GM21390 (cell line): Measurements from ENCODE around the gene CPNE5.

Source experiments
- ATAC-seq: cut with Tn5 transposase; IDR thresholded peaks from one replicate; pipeline ENCODE4 v1.9.1; 2021; ENCODE audit not compliant: unreplicated experiment

The CPNE5 gene

GRCh38 chr6:36793913-36794712, 45.1 kb downstream of the CPNE5 start:
- ATAC-seq: no peak

- ATAC-seq: no peak
Observed at GRCh38 chr6:36793296-36793912, 45.8 kb downstream of the CPNE5 start.

DNA sequence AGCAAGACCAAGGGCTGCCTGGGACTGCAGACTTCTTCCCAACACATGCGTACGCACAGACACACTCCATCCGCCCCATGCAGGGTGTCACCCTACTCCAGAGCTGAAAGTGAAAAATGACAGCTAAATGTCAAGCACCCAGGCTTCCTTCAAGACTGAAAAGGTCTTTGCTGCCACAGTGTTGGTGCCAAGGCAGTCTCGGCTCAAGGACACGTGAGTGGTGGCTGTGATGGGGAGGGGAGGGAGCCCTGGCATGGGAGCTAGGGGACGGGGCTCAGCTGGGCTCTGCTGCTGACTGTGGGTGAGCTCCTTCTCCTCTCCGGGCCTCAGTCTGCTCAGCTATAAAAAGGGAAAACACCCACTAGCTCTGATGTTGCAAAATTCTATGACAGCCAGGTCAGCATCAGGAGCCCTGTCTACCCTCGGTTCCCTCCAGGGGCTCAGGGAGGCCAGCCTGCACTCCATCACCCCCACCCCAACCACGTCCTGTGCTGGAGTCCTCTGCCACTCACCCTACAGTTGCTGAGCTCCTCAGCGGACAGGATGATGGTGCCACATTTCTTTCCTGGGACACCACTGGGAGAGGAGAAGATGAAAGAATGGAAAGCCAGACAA, 47.6 kb downstream of the CPNE5 start:
- ATAC-seq: no peak

GRCh38 chr6:36791085-36791484, 48.2 kb downstream of the CPNE5 start:
- ATAC-seq: no peak

DNA sequence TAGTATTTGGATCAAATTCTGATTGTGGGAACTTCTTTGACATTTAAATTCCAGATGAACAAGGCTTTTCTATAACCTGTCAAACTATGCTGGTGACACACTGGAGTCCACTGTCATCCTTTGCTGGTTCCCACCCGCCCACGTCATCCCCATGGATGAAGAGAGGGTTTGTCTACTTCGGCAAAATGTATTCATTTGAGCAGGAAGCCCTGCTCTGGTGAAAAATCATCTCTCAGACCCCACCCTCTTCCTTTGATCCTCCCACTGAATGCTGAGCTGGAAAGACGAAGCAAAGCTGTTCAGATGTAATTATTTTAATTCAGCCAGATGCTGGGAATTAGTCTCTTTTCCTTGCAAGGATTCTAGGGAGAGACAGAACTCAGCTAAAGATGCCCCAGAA, 50.5 kb downstream of the CPNE5 start:
- no peak for ATAC-seq

DNA sequence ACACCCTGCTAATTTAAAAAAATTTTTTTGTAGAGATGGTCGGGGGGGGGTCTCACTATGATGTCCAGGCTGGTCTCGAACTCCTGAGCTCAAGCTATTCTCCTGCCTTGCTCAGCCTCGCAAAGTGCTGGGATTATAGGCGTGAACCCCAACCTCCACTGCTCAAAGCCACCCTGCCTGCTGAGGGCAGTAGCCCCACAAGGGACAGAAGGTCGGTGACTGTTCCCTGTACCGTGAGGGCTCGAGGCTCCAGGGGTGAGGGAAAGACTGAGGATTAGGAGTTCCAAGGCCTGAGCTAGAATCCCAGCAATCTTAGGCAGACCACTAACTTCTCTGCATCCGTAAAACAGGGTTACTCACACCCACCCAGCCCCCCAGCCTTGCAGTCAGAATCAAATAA, 51.1 kb downstream of the CPNE5 start:
- ATAC-seq: no peak

GRCh38 chr6:36787210-36787609, 52.0 kb downstream of the CPNE5 start:
- no peak for ATAC-seq

- no peak for ATAC-seq
Observed at GRCh38 chr6:36786055-36786675, 53.1 kb downstream of the CPNE5 start.

GRCh38 chr6:36784376-36784636, 54.9 kb downstream of the CPNE5 start:
- ATAC-seq: no peak

DNA sequence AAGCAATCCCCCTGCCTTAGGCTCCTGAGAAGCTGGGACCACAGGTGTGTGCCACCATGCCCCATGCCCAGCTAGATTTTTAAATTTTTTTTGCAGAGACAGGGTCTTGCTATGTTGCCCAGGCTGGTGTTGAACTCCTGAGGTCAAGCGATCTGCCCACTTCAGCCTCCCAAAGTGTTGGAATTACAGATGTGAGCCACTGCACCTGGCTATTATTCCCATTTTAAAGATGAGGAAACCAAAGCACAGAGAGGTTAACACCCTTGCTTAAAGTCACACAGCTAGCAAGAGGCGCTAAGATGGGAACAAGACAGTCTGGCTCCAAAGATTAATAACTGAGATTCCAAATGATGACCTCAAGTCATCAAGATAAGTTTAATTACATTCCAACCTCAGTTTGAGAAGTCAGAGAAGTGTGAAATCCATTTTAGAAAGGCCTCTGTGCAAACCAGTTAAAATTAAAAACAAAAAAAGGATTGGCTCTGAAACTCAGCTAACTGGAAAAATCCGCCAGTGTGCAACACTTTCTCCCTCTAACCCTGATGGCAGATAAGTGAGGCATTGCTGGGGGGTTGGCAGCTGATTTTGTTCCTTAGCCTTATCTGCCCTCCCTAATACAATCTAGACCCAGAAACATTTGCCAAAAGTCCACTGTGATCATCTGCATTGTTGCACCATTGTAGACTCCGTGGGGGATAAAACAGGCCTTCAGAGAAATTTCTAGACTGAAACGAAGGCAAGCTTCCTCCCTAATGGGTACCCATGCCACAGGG, 55.5 kb downstream of the CPNE5 start:
- ATAC-seq: no peak

DNA sequence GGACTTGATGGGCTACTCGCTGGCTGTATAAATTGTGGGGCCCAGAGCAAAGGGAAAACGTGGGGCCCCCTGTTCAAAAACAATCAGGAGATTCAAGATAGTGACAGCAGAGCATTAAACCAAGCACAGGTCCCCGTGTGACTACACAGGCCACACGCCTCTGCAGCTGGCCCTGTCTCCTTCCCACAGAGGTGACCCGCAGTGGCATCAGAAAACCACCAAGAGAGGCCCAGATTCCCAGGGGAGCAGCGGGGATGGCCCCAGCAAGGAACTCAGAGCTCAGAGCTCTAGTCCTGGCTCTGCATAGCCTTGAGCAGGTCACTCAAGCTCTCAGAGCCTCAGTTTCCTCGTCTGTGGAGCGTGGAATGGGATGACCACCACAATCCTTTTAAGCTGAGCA, 57.6 kb downstream of the CPNE5 start:
- ATAC-seq: no peak

GRCh38 chr6:36780442-36781177, 58.6 kb downstream of the CPNE5 start:
- ATAC-seq: no peak

- ATAC-seq: no peak
Observed at GRCh38 chr6:36779227-36779626, 60.0 kb downstream of the CPNE5 start.

DNA sequence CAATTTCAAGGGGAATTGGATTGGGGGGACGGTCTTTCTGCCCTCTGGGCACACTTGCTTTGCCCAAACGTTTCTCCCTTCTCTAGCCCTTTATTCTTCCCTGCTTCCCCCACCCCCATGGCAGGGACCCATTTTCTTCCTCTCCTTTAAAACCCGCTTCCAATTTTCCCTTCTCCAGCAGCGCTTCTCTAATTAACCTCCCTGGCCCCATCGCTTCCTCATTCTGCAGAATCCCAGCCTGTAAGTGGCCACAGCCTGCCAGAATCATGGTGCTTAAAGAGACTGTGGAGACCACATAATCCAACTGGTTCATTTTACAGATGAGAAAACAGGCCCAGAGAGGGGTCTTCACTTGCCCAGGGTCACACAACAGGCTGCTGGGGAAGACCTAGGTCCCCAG, 61.4 kb downstream of the CPNE5 start:
- ATAC-seq: no peak

GRCh38 chr6:36776167-36776566, 63.1 kb downstream of the CPNE5 start:
- no peak for ATAC-seq

- no peak for ATAC-seq
Observed at GRCh38 chr6:36774331-36774730, 64.9 kb downstream of the CPNE5 start.

DNA sequence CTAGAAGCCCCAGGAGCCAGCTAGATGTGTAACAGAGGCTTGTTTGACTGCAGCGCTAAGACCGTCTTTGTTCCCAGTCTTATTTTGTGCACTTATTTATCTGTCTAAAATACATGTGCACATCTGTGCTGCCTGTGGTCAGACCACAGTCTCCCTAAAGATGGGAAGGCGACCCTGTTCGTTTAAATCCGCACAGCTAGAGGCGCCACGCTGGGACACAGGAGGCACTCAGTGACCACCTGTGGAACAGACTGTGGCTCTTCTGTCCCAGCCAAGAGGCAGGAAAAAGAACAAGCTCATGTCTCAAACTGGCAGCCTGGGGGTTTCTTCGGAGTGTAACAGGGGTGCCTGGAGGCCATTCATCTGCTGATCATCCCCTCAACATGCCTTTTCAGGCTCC, 66.8 kb downstream of the CPNE5 start:
- no peak for ATAC-seq

DNA sequence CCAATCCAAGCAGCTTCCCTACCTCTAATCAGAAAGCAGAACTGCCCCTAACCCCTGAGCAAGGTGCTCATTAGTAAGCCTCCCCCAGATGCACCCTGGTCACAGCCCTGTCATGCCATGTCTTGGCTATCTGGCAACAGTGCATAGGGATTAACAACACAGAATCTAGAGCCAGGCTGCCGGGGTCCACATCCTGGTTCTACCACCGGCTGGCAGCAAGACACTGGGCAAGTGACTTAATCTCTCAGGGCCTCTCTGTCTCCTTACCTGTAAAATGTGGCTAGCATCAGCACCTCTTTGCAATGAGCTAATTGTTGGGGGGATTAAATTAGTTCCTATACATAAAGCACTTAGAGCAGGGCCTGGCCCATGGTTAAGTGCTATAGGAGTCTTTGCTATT, 68.1 kb downstream of the CPNE5 start:
- ATAC-seq: no peak

GRCh38 chr6:36769676-36770499, 69.4 kb downstream of the CPNE5 start:
- ATAC-seq: no peak

- ATAC-seq: no peak
Observed at GRCh38 chr6:36769183-36769675, 70.0 kb downstream of the CPNE5 start.
